HG03025 (cell line): ENCODE measurements around the gene AFAP1L2.

Experiments used
- ATAC-seq: cut with Tn5 transposase; IDR thresholded peaks from one replicate; pipeline ENCODE4 v1.9.1; 2021; ENCODE audit warnings: mild to moderate bottlenecking, moderate library complexity; ENCODE audit not compliant: unreplicated experiment, low FRiP score

Gene AFAP1L2, protein sequence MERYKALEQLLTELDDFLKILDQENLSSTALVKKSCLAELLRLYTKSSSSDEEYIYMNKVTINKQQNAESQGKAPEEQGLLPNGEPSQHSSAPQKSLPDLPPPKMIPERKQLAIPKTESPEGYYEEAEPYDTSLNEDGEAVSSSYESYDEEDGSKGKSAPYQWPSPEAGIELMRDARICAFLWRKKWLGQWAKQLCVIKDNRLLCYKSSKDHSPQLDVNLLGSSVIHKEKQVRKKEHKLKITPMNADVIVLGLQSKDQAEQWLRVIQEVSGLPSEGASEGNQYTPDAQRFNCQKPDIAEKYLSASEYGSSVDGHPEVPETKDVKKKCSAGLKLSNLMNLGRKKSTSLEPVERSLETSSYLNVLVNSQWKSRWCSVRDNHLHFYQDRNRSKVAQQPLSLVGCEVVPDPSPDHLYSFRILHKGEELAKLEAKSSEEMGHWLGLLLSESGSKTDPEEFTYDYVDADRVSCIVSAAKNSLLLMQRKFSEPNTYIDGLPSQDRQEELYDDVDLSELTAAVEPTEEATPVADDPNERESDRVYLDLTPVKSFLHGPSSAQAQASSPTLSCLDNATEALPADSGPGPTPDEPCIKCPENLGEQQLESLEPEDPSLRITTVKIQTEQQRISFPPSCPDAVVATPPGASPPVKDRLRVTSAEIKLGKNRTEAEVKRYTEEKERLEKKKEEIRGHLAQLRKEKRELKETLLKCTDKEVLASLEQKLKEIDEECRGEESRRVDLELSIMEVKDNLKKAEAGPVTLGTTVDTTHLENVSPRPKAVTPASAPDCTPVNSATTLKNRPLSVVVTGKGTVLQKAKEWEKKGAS

DNA sequence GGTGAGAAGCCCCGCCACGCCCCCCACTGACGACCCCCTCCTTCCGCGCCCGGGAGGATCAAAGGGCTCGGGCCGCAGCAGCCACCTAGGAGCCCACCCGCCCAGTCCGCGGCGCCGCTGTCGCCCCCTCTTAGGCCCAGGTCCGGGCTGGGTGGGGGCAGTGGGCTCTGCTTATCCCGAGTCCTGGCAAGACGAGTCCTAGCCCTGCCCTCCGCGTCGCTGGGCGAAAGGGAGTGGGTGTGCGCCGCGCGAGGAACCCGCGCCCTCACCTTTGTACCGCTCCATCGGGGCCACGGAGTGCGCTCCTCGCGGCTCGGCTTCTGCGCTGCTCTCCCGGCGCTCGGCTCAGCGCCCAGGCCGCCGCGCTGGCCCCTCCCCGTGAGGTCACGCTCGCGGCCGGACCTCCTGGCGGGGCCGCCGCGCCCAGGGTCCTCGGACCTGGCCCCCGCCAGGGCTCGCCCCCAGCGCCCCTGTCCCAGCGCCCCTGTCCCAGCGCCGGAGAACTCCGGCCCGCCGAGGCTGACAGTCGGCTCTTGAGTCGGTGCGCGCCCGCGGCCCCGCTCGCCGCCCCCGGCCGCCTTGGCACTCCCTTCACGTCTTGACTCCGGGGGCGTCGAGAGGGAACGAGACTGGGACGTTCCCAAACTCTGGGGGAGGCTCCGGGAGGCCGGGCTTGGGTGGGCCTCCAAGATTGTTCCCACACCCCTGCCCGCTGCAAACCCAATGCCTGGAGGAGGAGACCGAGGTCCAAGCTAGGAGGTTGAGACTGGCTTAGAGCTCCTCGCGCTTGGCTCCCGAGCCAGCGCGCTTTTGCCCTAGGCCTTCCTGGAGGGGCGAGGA is at the start of gene AFAP1L2:
Gene AFAP1L2 (minus strand): TSS at position 332 of the 840 bp plus-strand sequence. CDS start 47 bp downstream, at position 285.
- ATAC-seq = no peak

DNA sequence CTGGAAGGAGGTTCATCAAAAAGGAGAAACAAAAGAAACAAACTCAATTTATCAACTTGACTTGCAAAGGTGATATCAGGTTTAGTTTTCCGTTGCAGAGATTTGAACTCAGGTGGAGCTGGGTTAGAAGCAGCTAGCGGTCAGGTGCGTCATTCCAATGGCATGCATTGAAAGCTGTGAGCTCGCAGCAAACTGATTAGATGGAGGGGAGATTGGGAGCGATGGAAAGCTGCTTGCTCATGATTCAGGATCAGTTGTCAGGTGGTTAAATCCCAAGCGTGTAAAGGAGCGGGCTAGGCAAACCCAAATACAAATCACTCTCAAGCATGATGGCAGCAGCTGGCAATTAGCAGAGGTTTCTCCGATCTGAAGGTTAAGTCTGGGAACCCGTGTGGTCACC is 49.3 kb upstream of the AFAP1L2 start:
- ATAC-seq = no peak

DNA sequence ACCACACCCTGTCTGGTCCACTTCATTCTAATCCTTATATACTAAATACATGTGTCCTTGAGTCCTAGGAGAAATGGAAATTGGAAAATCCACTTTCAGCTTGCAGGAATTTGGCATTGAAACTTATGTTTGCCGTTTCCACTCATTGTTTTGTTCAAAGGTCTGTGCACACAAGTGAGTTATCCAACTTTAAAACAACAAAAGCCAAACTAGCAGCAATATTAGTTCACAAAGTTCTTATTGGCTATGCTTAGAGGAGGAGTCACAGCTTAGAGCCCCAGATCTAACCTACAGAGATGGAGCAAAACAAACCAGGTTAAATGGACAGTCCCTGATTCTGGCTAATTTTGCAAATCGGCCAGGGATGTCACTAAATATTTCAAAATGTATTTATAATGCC is 44.6 kb upstream of the AFAP1L2 start:
- no peak for ATAC-seq

DNA sequence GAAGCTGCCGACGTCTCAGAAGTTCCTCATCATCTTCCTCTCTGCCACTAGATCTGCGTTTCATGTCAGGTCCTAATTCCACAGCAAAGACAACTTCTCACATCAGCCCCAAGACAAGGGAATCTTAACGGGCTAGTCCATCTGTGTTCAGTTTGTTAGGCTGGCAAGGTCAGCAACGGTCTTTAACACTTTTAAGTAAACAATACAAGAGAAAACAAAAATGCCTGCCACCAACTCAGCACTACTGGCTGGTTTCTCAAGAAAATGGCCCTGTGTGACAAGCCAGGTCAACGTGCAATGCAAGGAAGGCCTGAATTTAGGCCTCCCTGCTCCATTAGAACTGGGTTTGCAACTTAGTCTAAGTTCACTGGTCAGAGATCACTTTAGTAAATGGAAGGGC is 41.0 kb upstream of the AFAP1L2 start:
- no peak for ATAC-seq

DNA sequence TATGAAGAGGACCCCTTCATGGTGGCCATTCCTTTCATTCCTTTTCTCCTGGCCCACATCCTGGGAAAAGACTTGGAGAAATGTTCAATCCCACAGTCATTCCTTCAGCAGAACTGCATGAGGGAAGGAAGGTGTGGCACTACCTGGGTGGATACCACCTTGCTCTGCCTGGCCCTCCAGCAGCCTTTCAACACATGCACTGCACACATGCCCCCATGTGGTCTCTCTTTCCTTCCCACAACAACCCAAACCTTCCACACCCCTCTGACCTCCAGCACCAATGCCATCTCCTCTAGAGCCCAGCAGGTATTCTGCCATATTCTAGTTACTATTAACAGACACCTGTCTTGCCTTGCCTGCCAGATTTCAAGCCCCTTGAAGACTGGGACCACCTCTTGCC is 40.5 kb upstream of the AFAP1L2 start:
- no peak for ATAC-seq

DNA sequence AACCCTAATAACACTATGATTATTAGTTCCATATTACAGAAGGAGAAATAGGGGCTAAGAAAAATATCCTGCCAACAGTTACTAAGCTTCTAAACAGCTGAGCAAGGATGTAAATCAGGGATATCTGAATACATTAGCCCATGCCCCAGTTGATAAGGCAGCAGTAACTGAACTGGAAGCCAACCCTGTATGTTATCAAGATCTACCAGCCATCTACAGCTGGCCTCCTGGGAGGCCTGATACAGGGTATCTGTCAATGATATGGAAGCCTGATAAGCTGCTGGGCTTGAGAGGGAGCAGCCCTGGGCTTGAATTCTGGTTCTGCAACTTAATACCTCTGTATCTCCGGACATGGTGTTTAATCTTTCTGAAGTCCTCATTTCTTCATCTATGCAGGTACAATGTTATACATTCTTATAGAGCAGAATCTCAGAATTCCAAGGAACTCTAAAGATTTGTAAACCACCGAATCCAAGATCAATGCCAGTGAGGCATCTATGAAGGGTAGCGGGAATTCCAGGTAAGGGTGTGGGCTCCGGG is 37.9 kb upstream of the AFAP1L2 start:
- ATAC-seq = no peak

DNA sequence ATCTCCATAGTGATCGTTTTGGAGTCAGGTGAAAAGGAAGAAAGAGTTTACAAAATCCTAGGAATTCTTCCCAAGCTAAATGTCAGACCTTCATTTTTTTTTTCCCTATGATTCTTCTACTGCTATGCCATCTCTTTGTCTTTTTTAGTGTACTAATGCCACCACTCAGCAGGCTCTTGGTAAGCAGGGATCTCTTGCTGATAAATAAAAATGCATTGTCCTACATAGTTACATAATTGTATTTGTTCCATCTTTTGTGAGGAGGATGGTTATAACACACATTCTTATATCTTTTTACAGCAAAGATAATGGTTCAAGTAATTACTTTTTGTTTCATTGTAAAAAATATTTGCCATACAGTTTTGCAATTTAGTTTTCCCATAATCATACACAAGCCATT is 36.8 kb upstream of the AFAP1L2 start:
- no peak for ATAC-seq

DNA sequence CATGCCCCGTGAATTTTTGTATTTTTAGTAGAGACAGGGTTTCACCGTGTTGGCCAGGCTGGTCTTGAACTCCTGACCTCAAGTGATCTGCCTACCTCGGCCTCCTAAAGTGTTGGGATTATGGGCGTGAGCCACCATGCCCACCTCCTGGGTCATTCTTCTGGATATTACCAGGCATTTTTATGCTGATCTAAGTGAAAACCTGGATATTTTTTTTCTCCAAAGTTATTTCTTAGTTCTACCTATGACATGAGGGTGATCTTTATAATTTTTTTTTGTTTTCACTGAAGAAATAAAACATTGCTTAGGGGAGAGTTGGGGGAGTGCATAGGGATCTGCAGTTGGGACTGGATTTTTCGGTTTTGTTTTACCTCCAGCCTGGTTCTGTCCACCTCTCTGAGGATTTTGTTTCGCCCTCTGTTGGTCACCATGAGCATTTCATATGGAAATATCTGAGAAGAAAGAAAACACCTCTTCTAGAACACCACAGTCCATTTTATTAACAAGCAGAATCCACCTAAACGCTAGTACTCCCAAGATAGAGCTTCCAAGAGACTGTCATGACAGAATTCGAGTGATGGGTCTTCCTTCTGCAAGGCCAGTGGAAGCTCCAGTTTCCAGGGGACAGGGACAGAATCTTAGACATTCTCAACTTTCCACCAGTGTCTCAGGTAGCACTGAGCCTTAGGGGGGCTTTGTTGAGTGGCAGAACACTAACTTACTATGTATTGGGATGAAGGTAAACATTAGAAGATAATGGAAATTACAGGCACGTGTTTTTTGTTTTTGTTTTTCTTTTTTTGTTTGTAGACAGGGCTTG is 33.4 kb upstream of the AFAP1L2 start:
- no peak for ATAC-seq

DNA sequence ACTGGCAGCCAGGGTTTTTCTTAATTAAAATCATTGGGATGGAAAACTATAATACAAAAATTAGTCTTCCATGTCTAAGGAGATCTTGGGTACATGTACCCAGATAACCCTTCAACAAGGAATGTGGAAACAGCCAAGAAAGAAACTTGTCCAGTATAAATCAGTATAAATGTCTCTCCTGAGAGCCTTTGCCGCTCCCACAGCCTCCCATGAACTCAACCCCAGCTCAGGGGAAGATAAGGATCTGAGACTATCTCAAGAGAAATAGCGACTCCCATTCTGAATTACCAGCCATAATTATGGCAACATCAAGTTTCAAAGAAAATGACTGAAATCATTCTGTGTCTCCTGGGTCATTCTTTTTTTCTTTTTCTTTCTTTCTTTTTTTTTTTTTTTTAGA is 32.6 kb upstream of the AFAP1L2 start:
- no peak for ATAC-seq

DNA sequence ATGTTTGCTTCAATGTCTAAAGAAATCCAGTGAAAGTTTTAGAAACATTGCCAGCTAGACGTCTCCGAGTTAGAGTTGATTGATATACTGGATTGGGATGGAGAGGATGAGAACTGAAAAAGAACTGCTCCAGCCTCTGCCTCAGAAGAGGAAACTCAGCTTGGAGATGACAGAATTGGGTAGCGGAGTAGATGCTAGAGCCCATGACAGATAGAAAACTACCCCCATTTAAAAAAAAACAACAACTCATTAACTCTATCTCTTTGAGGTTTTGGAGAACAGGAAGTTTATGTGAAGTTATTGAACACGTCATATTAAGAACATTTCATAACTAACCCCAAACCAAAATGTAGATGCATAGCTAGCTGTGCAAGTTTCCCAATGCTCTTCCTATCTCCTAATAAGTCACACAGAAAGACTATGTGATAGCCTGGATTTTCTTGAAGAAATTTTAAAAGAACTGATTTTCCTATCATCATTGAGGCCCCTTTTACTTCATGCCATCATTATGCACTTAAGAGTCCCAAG is 28.3 kb upstream of the AFAP1L2 start:
- no peak for ATAC-seq

DNA sequence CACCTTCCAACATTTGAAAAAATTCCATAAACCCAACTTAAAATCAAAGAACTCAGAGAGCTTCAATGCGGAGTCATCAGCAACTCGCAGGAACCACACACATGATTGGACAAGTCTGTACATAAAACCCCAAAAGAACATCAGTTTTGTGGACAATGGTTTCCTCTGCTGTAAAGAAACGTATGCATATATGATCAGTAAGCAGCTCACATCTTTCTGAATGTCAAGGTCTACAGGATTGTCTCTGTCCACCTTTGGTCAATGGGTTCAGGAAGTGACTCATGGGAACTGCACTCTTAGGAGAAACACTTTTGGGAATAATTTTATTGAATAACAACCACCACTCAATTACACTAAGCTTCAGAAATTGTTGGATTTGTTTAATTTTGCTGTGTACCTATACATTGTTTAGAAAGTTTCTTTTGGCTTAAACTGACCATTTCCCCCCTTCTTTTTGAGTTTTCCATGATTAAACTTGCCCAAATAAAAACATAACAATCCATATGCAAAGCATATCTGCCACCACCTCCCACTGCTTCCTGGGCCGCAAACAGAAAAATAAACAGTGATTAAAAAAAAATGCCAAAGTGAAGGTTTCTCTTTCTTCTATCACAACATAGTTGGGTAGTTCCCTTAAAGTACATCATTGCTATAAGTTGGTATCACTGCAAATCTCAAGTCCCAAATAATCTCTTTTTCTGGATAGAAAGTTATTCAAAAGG is 27.3 kb upstream of the AFAP1L2 start:
- ATAC-seq = no peak

DNA sequence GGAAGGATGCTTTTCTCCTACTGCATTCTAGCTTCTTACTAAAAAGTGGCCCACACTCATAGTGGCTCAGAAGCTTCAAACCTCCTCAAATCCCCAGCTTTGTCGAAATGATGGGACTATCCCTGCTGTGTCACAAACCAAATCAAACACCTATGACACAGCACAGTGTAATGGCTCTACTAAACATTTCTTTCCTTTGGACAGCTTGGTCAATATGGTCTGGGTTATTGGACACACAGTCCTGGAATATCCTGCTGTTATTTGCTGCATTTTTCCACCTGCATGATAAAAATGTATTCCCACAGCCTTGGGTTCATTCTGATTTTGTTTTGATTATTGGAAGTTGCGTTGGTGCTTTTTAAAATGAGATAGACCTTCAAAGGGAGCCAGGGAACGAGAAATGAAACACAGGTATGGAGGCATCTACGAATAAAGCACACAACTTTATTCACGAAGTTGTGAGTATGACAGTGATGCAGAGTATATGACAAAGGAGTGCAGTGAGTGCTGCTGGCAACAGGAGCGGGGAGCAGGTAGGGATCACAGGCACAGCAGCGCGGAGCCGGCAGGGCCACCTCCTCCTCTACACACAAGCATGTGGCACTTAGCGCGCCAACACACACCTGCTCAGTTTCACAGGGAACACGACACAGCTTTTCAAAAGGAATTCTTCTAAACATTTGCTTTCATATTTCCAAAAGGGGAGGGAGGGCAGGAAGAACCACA is 26.5 kb upstream of the AFAP1L2 start:
- no peak for ATAC-seq

DNA sequence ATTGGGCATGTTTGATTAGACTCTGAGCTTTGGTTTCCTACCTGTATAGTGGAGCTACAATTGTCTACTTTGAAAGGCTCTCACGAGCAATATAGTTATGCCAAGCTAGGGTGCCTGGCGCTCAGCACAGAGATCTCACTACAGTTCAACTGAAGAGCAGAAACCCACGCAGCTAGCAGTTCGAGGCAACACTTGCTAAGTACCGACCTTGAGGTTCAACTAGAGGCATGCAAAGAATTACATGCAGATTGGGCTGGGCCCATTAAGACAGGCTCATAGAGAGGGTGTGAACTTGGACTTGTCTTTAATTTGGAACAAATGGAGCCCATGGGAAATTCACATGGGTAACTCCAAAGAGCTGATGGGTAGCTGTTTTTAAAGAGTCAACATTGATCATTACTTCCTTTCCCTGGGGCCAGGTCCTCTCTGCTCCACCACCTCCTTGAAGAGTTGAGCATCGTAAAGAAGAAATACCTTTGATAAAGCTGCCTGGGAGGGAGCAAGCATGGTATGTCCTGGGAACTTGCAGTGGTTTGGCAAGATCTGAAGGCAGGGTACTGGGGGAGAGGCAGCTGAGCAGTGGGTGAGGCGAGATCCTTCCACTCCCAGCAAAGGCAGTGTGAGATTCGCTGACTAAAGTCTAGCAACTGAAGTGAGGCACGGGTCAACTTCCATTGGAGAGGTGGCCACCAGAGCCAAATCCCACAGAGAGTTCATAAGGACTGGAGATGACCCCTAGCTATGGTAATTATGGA is 25.5 kb upstream of the AFAP1L2 start:
- no peak for ATAC-seq

DNA sequence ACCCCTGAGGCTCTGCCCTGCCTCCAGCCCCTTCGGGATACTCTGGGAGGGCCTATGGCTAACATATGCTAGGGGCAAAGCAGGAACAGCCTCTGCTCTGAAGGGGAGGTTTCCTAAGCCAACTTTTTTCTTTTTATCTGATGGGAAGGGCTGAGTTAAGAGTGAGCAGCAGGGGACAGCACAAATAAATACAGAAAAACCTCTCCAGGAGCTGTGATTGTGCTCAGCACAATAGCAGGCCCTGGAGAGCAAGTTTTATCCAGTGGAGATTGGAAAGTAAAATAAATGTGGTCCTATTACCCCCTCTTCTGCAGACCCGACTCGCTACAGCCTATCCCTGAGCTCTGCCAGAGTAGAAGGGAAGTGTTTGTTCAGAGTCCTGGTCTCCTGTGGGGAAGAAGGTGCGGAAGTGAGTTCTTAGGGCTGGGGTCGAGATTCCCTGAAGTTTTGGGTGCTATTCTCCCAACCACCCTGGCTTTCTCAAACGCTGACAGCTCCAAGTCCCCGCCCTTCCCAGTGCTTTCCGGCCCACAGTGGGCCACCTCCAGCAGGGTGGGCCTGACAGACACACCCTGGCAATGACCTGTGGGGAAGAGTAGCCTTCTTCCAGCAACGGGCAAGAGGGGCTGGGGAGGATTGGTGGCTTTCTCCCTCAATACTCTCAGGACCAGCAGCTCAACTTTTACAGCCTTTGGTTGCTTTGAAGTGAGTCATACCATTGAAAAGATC is 23.0 kb upstream of the AFAP1L2 start:
- ATAC-seq = no peak

DNA sequence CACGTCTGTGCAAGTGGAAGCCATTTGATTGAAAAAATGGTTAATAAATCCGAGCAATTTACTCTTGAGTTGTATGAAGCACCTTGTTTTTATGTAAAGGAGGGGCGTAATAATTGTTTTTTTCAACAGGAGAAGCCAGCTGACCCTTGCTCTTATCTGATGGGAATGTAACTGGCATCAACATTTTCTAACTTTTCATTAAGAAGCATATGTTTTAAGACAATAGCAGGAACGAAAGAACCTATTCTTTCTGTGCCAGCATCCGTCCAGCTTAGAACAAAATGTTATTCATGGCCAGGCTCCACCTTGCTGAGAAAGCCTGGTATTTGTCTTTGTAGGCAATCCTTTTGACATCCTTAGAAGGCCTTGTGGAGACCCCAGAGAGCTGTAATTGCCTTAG is 22.2 kb upstream of the AFAP1L2 start:
- no peak for ATAC-seq

DNA sequence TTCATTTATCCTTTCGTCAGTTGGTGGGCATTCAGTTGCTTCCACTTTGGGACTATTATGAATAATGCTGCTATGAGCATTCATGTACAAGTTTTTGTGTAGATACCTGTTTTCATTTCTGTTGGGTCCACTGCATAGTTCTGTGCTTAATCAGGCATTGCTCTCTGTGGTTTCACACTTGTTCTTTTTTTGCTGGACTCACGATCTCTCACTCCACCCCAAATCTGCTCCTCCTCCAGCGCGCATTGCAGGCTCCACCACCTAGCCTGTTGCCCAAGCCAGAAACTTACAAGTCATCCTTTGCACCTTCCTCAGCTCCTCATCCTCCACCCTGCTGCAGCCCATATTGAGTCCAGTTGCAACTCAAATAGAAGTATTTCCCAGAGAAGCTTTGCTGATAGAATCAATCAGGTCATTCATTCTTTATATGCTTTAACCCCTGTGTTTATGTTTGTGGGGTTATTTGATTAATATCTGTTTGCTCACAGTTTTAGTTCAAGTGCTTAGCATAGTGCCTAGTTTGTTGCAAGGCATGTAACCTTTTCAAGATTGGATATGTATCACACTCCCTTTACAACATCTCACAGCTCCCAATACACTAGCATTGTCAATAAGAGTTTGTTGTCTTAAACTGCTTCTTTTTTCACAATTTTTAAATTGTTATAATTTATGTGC is 16.6 kb upstream of the AFAP1L2 start:
- ATAC-seq = no peak
